ENCODE results near the gene HNRNPUL2. TPM values are rescaled to one million over a fixed set of nuclear protein-coding genes. Genes with fewer than 3 reads are reported as not detected.
"Not testable (repeated sequence)": the region's sequence is repeated elsewhere in the genome, so short reads cannot be mapped to it uniquely, and the experiment has no call there.

The HNRNPUL2 gene
- total and polyA plus RNA-seq, 5 experiments from 2014 or later: 0.99 to 84.0 (median 3.0) TPM

DNA sequence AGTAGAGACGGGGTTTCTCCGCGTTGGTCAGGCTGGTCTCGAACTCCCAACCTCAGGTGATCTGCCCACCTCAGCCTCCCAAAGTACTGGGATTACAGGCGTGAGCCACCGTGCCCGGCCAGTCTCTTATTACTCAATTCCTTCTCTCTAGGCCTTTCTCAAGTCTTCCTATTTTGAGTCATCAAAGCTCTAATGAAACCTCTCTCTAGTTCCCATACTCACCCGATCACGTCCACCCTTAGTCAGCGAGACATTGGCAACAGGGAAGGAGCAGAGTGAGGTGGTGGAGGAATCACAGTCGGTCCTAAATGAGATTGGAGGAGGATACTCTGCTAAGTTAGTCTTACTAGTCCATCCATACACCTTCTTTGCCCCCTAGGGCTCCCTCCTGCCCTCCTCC is 25.0 kb downstream of the HNRNPUL2 start:
- Mint-ChIP-seq H3K27me3 (no peaks in the 10 kb centered on the region), H3K36me3 (peaks cover 0 to 22% (median 0%) of the 10 kb centered on the region in 3 donors), H3K4me1 (peaks cover 16 to 26% (median 20%) of the 10 kb centered on the region in 4 donors), H3K4me3 (no peak overlapping the region), H3K27ac (peak overlapping the region in 1 of 10 donors; percentile 67), H3K9me3 (no peaks in the 10 kb centered on the region)
- POLR2A ChIA-PET: interaction anchor here (0.6 to 1.4 kb wide), 3 partner anchors 76 to 125 kb away, joined by 3 to 5 read pairs (median 4); partner anchors contain the start of gene TUT1
- no peak for DNase-seq
- no peak for ATAC-seq

GRCh38 chr11:62694455-62695167 is 32.6 kb downstream of the HNRNPUL2 start:
- ATAC-seq: peak; percentile 84 to 97
- Mint-ChIP-seq H3K36me3 (peaks cover 0 to 34% (median 3%) of the 10 kb centered on the region in 3 donors), H3K27ac (peak overlapping the region in 5 of 10 donors; percentile 14 to 70 (median 43)), H3K9me3 (no peaks in the 10 kb centered on the region), H3K4me1 (peaks cover 5 to 9% (median 7%) of the 10 kb centered on the region in 4 donors), H3K4me3 (no peak overlapping the region), H3K27me3 (no peaks in the 10 kb centered on the region)
- peak; percentile 61 to 90 (median 74) for DNase-seq
- POLR2A ChIA-PET: interaction anchor here (0.6 to 3.7 kb wide), 13 partner anchors 9 to 270 kb away, joined by 3 to 20 read pairs (median 6); partner anchors contain the start of genes C11orf98, CSKMT, GANAB and INTS5

GRCh38 chr11:62693624-62694023 is 33.6 kb downstream of the HNRNPUL2 start:
- DNase-seq, H3K9me3 Mint-ChIP-seq, H3K27me3 Mint-ChIP-seq, H3K27ac Mint-ChIP-seq, H3K4me3 Mint-ChIP-seq, ATAC-seq, H3K4me1 Mint-ChIP-seq: not testable (repeated sequence)
- H3K36me3 Mint-ChIP-seq: peaks cover 0 to 35% (median 3%) of the 10 kb centered on the region in 3 donors
- POLR2A ChIA-PET: interaction anchor here (1.3 to 3.7 kb wide), 7 partner anchors 10 to 102 kb away, joined by 3 to 20 read pairs (median 7); partner anchors contain the start of genes C11orf98, CSKMT, LBHD1 and TUT1

- H3K27ac Mint-ChIP-seq: peak within 1 kb of the TSS in 3 of 10 donors; percentile 12 to 55 (median 24)
These were observed 37.7 kb downstream of the HNRNPUL2 start, which contains the start of gene LRRN4CL for GRCh38 chr11:62689421-62690183. Gene LRRN4CL (minus strand): TSS chr11:62689530. CDS start chr11:62688508, 1,022 bp downstream.

GRCh38 chr11:62688491-62688890 is 38.8 kb downstream of the HNRNPUL2 start:
- H3K27ac Mint-ChIP-seq: peak overlapping the region in 2 of 10 donors; percentile 12 to 24
- H3K9me3 Mint-ChIP-seq: no peaks in the 10 kb centered on the region
- H3K27me3 Mint-ChIP-seq: peaks cover 0 to 18% (median 4%) of the 10 kb centered on the region in 5 donors
- H3K36me3 Mint-ChIP-seq: peaks cover 0 to 29% (median 3%) of the 10 kb centered on the region in 3 donors
- POLR2A ChIA-PET: interaction anchor here (0.5 to 1.4 kb wide), 8 partner anchors 9 to 305 kb away, joined by 3 to 5 read pairs (median 3); partner anchors contain the start of genes EEF1G, INTS5, LBHD1 and UQCC3
- no peaks in the 10 kb centered on the region for H3K4me1 Mint-ChIP-seq
- DNase-seq (no peak), ATAC-seq (no peak)
- no peak overlapping the region for H3K4me3 Mint-ChIP-seq

More at GRCh38 chr11:62689421-62690183, 37.7 kb downstream of the HNRNPUL2 start, which contains the start of gene LRRN4CL:
- no peaks in the 10 kb centered on the region for H3K9me3 Mint-ChIP-seq
- ATAC-seq: no peak
- DNase-seq: no peak
- POLR2A ChIA-PET: interaction anchor here (0.5 to 1.9 kb wide), 8 partner anchors 15 to 116 kb away, joined by 3 to 7 read pairs (median 3); partner anchors contain the start of genes C11orf98, CSKMT, EEF1G and INTS5
- H3K4me3 Mint-ChIP-seq: peak within 1 kb of the TSS in 1 of 10 donors; percentile 29
- peaks cover under 1 to 3% (median 2%) of the 10 kb centered on the region in 4 donors for H3K4me1 Mint-ChIP-seq
- H3K27me3 Mint-ChIP-seq: peaks cover 0 to 18% (median 4%) of the 10 kb centered on the region in 5 donors
- peaks cover 0 to 30% (median 3%) of the 10 kb centered on the region in 3 donors for H3K36me3 Mint-ChIP-seq

GRCh38 chr11:62687508-62688396 is 39.5 kb downstream of the HNRNPUL2 start:
- peaks cover 0 to 18% (median 4%) of the 10 kb centered on the region in 5 donors for H3K27me3 Mint-ChIP-seq
- H3K9me3 Mint-ChIP-seq: no peaks in the 10 kb centered on the region
- ATAC-seq: peak in 1 of 2 donors; percentile 44
- H3K27ac Mint-ChIP-seq: no peak overlapping the region
- H3K36me3 Mint-ChIP-seq: peaks cover 0 to 26% (median under 1%) of the 10 kb centered on the region in 3 donors
- POLR2A ChIA-PET: interaction anchor here (0.5 to 1.3 kb wide), 5 partner anchors 10 to 167 kb away, joined by 3 to 5 read pairs (median 3); partner anchors contain the start of genes LBHD1 and UQCC3
- no peak for DNase-seq
- no peaks in the 10 kb centered on the region for H3K4me1 Mint-ChIP-seq
- no peak overlapping the region for H3K4me3 Mint-ChIP-seq

DNA sequence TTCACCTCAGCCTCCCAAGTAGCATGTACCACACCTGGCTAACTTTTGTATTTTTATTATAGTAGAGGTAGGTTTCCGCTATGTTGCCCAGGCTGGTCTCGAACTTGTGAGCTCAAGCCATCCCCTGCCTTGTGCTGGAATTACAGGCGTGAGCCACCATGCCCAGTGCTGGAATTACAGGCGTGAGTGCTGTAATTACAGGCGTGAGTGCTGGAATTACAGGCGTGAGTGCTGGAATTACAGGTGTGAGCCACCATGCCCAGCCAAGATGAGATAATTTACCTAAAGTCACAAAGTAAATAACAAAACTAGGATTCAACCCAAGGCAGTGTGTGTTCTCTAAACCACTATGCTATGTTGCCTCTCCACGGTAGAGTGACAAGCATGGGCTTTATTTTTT is 44.7 kb downstream of the HNRNPUL2 start:
- Mint-ChIP-seq H3K4me3 (no peak overlapping the region), H3K4me1 (peaks cover 10 to 24% (median 22%) of the 10 kb centered on the region in 4 donors), H3K36me3 (peaks cover 0 to 11% (median 0%) of the 10 kb centered on the region in 3 donors), H3K9me3 (no peaks in the 10 kb centered on the region), H3K27me3 (peaks cover 0 to 8% (median 2%) of the 10 kb centered on the region in 5 donors), H3K27ac (no peak overlapping the region)
- POLR2A ChIA-PET: interaction anchor here (3.6 kb wide), 1 partner anchor 16 kb away, joined by 45 read pairs; the partner anchor contains the start of genes C11orf98 and CSKMT
- DNase-seq: no peak
- no peak for ATAC-seq

GRCh38 chr11:62680825-62681240 is 46.4 kb downstream of the HNRNPUL2 start:
- DNase-seq (peak in 8 of 10 donors; percentile 13 to 62 (median 34)), ATAC-seq (peak; percentile 70 to 77)
- no peaks in the 10 kb centered on the region for H3K27me3 Mint-ChIP-seq
- peak overlapping the region; percentile 68 to 95 (median 84) for H3K27ac Mint-ChIP-seq
- H3K9me3 Mint-ChIP-seq: no peaks in the 10 kb centered on the region
- peak overlapping the region; percentile 36 to 80 (median 63) for H3K4me3 Mint-ChIP-seq
- peaks cover 0 to 27% (median 4%) of the 10 kb centered on the region in 3 donors for H3K36me3 Mint-ChIP-seq
- H3K4me1 Mint-ChIP-seq: peaks cover 17 to 37% (median 34%) of the 10 kb centered on the region in 4 donors
- POLR2A ChIA-PET: interaction anchor here (0.5 to 3.6 kb wide), 20 partner anchors 10 to 200 kb away, joined by 3 to 45 read pairs (median 5); partner anchors contain the start of genes B3GAT3, C11orf98, CSKMT and HNRNPUL2

- H3K27ac Mint-ChIP-seq: peak within 1 kb of the TSS; percentile 94 to 98 (median 95)
- no peaks in the 10 kb centered on the region for H3K9me3 Mint-ChIP-seq
- H3K36me3 Mint-ChIP-seq: peaks cover 0 to 37% (median 4%) of the 10 kb centered on the region in 3 donors
- DNase-seq (peak; percentile 68 to 89 (median 78)), ATAC-seq (peak; percentile 84 to 87)
- POLR2A ChIA-PET: interaction anchor here (0.6 to 3.3 kb wide), 24 partner anchors 8 to 162 kb away, joined by 3 to 28 read pairs (median 6); partner anchors contain the start of genes B3GAT3, C11orf98, CSKMT and EEF1G
- no peaks in the 10 kb centered on the region for H3K27me3 Mint-ChIP-seq
- peaks cover 19 to 42% (median 38%) of the 10 kb centered on the region in 4 donors for H3K4me1 Mint-ChIP-seq
- peak within 1 kb of the TSS; percentile 86 to 94 (median 90) for H3K4me3 Mint-ChIP-seq
These were observed 48.2 kb downstream of the HNRNPUL2 start, which contains the start of gene UBXN1 for GRCh38 chr11:62678770-62679696. Gene UBXN1 (minus strand): TSS chr11:62679073. CDS start chr11:62678923, 150 bp downstream.

DNA sequence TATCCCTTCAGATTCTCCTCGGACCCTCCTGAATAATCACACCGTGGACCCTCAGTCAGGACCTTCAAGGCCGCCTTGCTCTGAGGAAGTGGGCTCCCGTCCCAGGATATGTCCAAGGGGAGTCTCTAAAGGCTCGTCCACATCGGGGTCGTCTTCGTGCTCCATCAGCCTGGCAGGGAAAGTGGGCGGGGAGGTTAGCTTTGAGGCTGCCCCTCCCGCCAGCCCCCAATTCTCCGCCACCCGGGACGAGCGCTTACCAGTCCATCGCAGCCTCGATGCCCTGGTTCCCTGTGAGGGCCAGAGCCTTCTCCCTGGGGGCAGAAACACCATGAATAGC is 48.9 kb downstream of the HNRNPUL2 start:
- Mint-ChIP-seq H3K4me1 (peaks cover 19 to 48% (median 40%) of the 10 kb centered on the region in 4 donors), H3K36me3 (peaks cover 0 to 39% (median 4%) of the 10 kb centered on the region in 3 donors), H3K4me3 (peak overlapping the region; percentile 86 to 94 (median 90)), H3K27me3 (no peaks in the 10 kb centered on the region), H3K27ac (peak overlapping the region; percentile 94 to 98 (median 95)), H3K9me3 (no peaks in the 10 kb centered on the region)
- POLR2A ChIA-PET: interaction anchor here (0.6 to 3.3 kb wide), 13 partner anchors 11 to 163 kb away, joined by 3 to 27 read pairs (median 5); partner anchors contain the start of genes C11orf98, CSKMT, GANAB and HNRNPUL2
- no peak for DNase-seq
- no peak for ATAC-seq

Measured in naive thymus-derived CD8-positive, alpha-beta T cell (primary cell).